Renal cortex interstitium (tissue), 11 donors: ENCODE data around the gene KMT5B. TPM values are rescaled to one million over a fixed set of nuclear protein-coding genes. Genes with fewer than 3 reads are reported as not detected.

Source experiments
- DNase-seq, 11 donors: peaks; one replicate each; pipeline ENCODE4 v3.0.0-alpha.2; 2013; ENCODE audit warnings: low read depth in 9 of 11, low spot score in 4 of 11; ENCODE audit errors: extremely low read depth in 1 of 11
- polyA plus RNA-seq, 3 donors: library from polyadenylated mRNA; unstranded; fragments of 120-200 nt; gene quantifications; one replicate each; pipeline ENCODE4 v1.2.1, GENCODE V29; 2013; ENCODE audit not compliant: insufficient read length in 3 of 3

The KMT5B gene
- polyA plus RNA-seq, 3 donors: 71.9 to 83.1 (median 80.5) TPM

DNA sequence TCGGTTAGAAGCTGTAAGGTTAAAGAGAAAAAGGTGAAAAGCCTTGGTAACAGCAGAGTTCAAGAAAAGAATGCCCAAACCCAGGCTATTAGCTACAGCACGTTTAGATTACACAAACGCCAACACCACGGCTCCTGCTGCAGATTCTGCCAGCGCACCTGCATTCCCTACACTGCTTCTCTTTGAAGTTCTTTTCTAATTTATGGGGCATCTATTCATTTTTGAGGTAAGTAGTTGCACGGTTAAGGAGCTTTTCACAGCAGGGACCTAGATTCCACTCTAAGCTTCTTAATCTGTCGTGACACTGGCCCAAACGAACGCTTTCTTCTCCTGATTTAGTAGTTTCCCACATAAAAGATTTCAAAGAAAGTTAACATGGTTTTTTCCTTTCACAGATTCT lies 53.9 kb downstream of the KMT5B start:
- DNase-seq: no peak

- no peak for DNase-seq
These were observed 54.5 kb downstream of the KMT5B start for GRCh38 chr11:68158580-68158979.

DNA sequence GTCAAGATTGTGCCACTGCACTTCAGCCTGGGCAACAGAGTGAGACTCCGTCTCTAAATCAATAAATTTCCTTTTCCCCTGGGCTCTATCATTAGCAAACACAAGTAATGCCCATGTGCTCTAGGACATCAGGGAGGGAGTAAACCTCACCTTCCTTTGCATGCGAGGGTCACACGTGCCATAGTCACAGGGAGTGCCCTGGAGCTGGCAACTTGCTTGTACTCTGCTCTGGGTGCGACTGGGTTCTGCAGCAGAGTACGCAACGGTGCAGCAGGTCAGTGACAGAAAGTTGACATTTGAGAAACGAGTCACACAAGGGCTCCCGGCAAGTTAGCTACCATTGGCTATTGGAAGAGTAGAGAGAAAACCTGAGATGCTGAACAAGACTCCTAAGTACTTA lies 59.4 kb downstream of the KMT5B start:
- no peak for DNase-seq

GRCh38 chr11:68150037-68150436 lies 63.1 kb downstream of the KMT5B start:
- DNase-seq: no peak

DNA sequence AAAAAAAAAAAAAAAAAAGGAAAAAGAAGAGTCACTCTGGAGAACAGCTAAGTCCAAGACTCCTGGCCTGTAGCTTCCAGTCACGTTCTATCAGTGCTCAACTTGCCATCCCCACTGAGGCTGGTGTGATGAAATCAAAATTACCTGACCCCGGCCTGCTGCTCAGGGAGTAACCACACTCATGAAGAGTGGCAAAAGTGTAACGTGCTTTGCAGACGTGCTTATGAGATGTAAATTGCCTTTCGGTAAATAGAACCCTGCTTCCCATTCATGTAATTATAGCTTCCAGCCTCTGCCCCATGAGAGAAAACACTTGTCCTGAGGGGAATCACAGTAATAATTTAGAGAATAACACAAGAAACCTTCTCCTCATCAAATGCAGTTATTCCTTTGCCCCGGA lies 63.7 kb downstream of the KMT5B start:
- no peak for DNase-seq

DNA sequence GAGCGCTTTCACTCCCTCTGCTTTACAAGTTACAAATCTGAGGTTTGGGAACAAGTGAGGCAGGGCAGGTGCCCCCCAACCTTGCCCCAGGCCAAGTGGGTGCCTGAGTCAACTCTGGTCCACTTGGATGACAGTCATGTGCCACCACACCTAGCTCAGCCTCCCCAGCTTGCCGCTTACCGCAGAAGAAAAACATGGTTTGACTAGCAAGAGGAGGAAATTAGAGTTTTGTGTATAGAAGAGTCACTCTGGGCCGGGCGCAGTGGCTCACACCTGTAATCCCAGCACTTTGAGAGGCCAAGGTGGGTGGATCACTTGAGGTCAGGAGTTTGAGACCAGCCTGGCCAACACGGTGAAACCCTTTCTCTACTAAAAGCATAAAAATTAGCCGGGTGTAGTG lies 64.2 kb downstream of the KMT5B start:
- DNase-seq: no peak

DNA sequence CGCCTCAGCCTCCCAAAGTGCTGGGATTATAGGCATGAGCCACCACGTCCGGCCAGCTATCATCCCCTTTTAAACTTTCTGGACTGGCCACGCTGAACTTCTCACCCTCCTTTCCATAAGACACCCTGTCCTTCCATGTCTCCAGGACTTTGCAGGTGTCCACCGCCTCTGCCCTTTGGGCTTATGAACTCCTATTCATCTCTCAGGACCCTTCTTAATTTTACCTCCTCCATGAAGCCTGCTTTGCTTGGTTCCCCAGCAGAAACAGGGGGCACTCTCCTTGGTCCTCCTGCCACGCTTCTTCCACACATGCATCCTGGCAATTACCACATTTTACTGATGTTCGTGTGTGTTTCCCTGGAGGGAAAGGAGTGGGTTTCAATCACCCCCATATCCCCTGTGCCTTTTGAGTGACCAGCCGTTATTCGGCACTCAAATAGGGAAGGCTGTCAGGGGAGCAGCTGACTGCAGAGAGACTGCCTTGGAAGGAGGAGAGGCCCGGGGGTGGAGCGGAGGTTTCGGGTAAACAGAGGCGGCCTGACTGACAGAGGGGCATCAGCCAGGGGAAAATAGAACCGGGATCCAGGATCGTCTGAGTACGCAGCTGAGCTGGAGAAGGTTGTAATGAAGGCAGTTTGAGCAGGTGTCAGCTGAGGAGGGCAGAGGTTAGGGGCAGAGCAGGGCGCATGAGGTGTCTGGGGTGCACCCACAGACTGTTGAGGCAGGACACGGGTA lies 64.9 kb downstream of the KMT5B start:
- no peak for DNase-seq

DNA sequence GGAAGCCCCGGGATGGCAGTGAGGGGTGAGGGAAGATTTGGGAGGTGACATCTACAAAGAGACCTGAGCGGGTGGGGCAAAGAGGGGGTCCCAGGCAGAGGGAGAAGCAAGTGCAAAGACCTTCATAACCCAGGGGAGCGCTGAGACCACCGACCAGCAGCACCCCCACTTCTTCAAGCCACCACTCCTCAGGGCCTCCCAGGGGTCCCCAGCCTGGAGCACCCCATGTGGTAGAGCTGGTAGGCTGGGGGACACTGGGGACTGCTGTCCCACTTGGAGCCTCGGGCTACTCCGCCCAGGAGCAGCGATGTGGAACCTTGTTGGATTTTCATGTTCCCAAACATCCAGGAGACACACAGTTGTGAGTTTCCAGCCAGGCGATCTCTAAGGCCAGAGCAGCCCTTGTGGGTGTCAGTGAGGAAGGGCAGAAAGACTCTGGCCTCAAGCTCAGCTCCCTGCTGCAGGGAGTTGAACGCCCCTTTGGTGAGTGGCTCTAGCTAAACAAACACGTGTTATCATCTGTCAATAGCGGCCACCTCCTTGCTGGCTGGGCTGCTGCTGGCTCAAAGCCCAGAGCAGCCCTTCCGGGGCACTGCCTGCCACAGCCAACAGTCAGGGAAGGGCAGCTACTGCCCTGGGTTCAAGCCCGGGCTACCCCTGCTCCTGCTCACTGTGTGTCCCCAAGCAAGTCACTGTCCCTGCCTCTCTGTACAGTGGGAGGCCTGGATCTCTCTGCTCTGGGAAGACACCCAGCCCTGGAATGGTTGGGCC lies 66.2 kb downstream of the KMT5B start:
- DNase-seq: no peak

GRCh38 chr11:68146010-68146540 lies 67.0 kb downstream of the KMT5B start:
- DNase-seq: no peak

DNA sequence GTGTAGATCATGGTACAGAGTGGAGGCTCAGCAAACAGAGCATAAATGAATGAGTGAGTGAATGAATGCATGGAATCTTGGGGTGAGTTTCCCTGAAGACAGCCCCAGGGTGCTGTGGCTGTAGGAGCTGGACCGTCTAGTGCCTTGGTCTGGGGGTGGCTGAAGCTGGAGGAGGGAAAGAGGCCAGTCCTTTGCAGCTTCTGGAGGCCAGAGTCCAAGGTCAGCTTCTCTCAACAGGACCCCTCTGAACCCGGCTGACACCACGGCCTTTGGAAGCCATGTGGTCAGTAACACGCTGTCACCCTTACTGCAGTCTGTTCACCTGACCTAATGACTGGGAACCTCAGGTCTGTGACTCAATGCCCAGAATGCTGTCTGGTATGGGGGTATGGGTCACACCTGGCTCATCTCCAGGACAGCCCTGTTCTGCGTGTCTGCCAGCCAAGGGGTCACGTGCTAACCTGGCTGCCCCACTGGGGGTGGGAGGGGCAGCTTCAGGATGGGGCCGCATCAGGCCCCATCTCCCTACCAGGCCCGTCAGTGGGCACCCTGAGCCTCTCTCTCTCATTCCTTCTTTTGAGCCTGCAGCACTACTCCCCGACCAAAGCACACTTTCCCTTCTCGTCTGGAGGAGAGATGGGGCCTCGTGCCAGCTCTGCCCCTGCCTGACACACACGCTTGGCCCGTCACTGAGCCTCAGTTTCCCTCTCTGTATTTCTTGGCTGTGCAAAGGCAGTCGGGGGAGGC lies 67.8 kb downstream of the KMT5B start:
- no peak for DNase-seq

DNA sequence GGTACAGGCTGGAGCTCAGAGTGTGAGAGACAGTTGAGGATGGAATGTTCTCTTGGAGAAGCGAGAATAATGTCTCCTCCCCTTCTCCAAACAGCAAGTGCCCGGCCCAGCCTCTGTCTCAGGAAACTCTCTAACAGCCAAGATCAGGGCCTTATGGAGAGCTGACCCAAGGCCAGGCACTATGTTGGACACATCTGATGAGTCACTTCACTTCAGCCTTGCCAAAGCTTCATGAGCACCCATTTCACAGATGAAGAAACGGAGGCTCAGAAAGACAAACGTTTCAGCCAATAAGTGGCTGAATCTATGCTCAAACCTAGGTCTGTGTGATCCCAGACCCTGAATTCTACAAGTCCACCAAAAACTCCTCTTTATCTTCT lies 69.8 kb downstream of the KMT5B start:
- DNase-seq: no peak

DNA sequence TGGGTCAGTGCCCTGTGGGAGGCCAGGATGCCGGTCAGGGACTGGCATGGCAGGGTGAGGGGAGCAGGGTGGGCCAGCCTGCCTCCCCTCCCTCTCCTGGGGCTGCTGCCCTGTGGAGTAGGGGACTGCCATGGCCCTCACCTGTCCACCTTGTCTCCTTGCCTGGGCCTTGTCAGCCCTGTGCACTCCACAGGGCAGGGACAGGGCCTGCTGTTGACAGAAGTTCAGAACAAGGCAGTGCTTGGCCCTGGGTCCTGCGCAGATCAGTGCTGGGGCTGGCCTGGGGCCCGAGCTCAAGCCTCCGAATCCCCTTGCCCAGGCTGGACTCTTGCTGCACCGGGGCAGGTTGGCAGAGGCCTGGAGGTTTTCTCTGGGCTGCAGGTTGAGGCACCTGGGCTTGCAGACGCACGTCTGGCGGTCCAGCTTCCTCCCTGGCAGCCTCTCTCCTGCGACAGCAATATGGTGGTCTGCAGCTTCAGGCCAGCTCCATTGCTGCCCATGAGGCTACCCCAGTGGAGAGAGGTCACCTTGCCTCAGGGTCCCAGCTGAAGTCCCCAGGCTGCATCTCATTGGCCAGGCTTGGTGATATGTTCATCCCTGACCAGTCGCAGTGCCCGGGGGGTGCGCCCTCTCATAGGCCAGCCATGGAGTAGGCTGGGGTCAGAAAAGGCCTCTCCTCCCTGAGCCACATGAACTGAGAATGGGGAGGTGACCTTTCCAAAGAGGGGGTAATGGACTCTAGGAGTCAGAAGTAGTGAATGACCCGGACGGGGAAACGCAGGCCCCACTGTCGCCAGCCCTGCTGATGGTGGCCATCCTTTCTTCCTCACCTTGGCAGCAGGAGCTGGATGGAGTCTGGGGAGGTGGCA lies 70.4 kb downstream of the KMT5B start:
- DNase-seq: no peak

GRCh38 chr11:68142028-68142412 lies 71.1 kb downstream of the KMT5B start:
- no peak for DNase-seq

DNA sequence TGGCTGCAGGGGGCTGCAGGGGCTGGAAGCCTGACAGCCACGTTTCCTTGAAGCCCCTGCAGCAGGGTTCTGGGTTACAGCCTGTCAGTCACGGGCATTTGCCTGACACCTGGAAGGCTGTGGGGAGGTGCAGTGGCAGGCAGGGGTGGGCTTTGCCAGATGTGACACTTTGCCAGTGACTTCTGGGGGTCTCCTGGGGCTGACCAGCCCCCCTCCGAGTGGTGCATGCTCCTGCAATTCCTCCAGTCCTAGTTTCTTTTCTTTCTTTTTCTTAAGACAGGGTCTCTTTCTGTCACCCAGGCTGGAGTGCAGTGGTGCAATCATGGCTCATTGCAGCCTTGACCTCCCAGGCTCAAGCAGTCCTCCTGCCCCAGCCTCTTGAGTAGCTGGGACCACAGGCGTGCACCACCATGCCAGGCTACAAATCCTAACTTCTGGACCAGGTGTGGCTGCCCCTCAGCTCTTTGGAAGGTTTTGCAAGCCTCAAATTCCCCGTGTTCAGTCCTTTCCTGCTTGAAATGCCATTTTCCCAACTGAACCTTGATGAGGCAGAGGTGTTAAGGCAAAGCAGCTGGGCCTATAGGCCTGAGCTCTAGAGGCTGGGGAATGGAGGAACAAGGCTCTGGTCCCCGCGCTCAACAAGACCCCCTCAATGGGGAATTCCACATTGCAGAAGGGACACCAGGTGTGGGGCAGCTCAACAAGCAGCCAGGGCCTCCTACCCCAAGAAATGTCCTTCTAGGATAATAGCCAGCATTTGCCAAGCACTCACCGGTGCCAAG lies 71.7 kb downstream of the KMT5B start:
- DNase-seq: no peak

GRCh38 chr11:68140496-68141245 lies 72.4 kb downstream of the KMT5B start:
- no peak for DNase-seq

DNA sequence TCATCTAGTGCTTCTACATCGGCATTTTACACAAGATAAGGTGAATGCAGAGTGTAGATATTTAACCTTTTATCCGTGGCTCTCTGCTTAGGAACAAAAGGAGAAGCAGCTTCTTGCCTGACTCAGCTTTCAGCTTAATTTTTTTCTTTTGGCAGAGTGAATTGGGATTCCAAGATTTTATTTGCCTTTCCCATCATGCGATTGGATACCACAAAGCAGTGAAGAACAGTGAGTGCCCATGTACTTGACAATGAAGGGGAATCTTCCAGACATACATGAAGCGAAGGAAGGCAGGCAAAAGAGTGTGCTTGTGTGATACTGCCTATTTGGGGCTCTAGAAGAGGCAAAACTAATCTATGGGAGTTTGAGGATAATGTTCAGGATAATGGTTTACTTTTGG lies 74.9 kb downstream of the KMT5B start:
- DNase-seq: no peak

DNA sequence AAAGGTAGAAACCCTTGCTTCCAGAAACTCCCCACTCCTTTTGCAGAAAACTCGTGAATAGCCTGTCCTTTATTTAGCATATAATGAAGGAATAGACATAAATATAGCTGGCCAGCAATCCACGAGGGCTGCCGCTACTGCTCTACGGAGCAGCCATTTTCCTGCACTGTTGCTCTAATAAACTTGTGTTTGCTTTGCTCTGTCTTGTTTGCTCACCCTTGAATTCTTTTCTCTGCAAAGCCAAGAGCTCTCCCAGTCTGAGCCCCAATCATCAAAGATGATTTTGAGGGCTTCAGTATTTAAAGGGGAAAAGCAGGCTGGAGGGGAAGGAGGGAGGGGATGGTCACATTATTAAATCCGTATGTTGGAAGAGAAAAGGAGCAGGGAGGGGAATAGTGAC lies 75.3 kb downstream of the KMT5B start:
- DNase-seq: no peak

DNA sequence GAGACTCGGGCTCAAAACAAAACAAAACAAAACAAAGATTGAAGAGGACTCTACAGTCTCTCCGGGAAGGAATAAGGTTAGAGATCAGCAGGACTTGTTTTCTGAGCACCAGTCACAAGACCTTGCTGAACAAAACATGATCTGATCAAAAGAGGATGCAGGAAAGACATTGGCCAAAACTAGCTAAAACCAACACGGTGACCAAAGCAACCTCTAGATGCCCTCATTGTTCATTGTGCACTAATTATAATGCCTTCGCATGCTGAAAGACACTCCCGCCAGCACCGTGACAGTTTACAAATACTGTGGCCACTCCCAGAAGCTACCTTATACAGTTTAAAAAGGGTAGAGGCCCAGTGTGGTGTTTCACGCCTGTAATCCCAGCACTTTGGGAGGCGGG lies 76.2 kb downstream of the KMT5B start:
- DNase-seq: no peak
